ENCODE results near the gene ABHD13.
"Not testable (repeated sequence)": the region's sequence is repeated elsewhere in the genome, so short reads cannot be mapped to it uniquely, and the experiment has no call there.

ABHD13 gene

DNA sequence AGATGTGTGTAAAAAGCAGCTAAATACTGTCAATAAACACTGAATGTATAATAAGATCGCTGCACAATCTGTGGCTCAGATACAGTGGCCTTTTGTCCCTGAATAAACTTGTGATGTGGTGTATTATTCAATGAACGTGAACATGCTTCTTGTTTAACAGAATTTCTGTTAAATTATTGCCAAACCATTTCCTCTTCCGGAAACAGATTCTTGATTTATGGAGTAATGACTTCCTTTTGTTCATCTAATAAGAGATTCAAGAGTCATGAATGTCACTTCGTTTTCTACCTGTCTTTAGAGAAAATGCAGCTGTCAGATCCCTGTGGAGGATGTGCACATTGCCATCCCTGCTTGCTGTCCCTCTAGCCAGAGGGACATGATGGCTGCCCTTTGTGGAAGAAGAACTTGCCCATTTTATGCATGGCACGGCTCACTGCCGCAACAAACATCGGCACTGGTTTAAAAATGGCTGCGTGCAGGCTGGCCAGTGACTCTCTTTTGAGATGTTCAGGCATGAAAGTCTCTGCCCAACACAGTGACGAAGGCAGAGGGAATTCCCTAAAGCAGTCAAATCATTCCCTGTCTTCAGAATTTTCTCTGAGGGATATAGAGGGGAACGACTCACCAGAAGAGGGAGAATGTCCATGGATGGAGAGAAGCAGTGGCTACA lies 48.3 kb downstream of the ABHD13 start:
- no peak for TF ChIP-seq ZFX (IDR thresholded peaks at IDR 0.05; ENCODE audit: borderline replicate concordance)
- TF ChIP-seq, protein P1, sequence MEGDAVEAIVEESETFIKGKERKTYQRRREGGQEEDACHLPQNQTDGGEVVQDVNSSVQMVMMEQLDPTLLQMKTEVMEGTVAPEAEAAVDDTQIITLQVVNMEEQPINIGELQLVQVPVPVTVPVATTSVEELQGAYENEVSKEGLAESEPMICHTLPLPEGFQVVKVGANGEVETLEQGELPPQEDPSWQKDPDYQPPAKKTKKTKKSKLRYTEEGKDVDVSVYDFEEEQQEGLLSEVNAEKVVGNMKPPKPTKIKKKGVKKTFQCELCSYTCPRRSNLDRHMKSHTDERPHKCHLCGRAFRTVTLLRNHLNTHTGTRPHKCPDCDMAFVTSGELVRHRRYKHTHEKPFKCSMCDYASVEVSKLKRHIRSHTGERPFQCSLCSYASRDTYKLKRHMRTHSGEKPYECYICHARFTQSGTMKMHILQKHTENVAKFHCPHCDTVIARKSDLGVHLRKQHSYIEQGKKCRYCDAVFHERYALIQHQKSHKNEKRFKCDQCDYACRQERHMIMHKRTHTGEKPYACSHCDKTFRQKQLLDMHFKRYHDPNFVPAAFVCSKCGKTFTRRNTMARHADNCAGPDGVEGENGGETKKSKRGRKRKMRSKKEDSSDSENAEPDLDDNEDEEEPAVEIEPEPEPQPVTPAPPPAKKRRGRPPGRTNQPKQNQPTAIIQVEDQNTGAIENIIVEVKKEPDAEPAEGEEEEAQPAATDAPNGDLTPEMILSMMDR (IDR thresholded peaks at IDR 0.05): no peak
- H3K27ac ChIP-seq: no peak overlapping the region

DNA sequence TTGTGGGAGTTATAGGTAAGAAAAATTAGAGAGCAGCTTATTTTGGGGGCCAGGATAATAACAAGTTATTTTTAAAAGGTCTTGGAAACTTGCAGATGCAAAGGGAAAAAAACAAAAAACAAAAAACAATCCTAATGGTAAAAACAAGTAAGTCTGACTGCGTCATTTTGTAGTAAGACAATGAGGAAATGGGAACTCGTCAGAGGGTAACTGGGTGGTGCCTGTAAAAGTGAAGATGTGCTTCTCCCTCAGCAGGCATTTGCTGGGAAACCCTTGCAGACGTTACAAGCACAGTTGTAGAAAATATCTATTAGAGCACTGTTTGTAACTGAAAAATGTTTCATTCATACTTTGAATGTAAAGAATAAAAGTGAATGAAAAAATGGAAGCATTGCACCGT lies 49.2 kb downstream of the ABHD13 start:
- TF ChIP-seq ZFX (IDR thresholded peaks at IDR 0.05; ENCODE audit: borderline replicate concordance): no peak
- TF ChIP-seq, protein P1 (IDR thresholded peaks at IDR 0.05): no peak
- H3K27ac ChIP-seq: no peak overlapping the region

DNA sequence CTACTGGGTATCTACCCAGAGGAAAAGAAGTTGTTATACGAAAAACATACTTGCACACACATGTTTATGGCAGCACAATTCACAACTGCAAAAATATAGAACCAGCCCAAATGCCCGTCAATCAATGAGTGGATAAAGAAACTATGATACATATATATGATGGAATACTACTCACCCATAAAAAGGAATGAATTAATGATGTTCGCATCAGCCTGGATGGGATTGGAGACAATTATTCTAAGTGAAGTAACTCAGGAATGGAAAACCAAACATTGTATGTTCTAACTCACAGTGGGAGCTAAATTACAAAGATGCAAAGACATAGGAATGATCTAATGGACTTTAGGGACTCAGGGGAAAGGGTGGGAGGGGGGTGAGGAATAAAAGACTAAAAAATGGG lies 49.7 kb downstream of the ABHD13 start:
- H3K27ac ChIP-seq: not testable (repeated sequence)

DNA sequence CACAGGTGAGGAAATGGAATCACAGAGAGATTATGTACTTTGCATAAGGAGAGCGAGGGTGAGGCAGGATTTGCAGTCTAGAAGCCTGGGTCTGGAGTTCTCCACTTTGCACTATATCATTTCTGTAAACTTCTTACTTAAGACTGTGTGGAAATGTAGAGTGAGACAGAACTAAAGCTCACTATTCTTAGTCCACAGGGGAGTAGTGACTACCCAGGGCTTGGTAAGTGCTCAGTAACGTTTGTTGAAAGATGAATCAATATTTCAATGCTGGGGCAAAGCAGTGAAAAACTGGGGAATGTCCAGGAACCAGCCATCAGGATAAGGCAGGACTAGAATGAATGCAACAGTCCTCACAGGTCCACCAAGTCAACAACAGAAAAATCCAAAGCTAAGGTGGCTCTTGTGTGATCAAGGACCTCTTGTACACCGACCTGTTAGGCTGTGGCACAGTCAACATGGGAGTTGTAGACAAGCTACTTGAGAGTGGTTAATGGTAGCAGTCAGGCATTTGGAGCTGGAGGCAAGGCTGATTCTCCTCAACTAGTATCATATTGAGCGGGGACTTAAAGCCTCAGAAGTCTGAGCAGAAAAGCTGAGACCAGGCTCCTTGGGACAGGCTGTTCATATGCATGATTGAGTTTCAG lies 50.4 kb downstream of the ABHD13 start:
- no peak overlapping the region for H3K27ac ChIP-seq
- TF ChIP-seq, protein P1 (IDR thresholded peaks at IDR 0.05): no peak
- no peak for TF ChIP-seq ZFX (IDR thresholded peaks at IDR 0.05; ENCODE audit: borderline replicate concordance)

DNA sequence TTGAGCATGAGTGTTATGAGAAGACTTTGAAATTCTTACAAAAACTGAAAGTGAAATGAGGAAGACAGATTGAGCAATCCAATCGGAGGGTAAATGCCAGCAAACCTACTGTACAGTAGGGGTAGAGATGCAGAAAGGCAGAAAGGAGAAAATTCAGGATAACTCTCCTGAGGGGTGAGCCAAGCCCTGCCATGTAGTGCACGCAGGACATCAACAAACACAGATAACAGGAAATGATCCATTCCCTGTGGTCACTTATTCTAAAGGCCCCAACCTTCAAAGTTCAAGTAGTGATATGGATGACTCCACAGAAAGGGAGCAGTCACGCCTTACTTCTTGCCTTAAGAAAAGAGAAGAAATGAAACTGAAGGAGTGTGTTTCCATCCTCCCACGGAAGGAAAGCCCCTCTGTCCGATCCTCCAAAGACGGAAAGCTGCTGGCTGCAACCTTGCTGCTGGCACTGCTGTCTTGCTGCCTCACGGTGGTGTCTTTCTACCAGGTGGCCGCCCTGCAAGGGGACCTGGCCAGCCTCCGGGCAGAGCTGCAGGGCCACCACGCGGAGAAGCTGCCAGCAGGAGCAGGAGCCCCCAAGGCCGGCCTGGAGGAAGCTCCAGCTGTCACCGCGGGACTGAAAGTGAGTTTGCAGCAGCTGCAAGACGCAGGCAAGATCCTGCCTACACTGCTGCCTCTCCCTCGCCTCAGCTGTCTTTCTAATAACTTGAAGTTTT lies 51.6 kb downstream of the ABHD13 start, which contains the start of gene TNFSF13B:
TNFSF13B (plus strand) TSS at position 118 of the 728 bp plus-strand sequence; CDS start at position 296, 178 bp downstream.
- TF ChIP-seq, protein P1 (IDR thresholded peaks at IDR 0.05): no peak
- TF ChIP-seq ZFX (IDR thresholded peaks at IDR 0.05; ENCODE audit: borderline replicate concordance): no peak
- H3K27ac ChIP-seq: no peak within 1 kb of the TSS

DNA sequence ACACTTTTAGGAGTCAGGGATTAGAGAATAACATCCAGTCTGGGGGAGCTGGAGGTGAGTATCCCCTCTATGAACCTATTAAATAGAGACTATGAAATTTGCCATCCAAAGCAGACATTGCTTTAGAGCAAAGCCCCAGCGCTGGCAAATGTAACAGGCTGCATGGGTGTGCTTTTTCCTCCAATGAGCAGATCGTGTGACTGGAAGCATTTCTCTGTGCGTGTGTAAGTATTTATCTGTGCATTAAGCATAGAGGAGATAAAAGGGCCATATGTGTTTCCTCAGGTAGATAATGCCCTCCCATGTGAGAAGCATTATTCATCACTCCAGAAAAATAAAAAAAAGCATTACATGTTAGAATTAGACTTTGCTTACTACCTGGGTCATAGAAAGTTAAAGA lies 52.2 kb downstream of the ABHD13 start:
- no peak overlapping the region for H3K27ac ChIP-seq
- no peak for TF ChIP-seq ZFX (IDR thresholded peaks at IDR 0.05; ENCODE audit: borderline replicate concordance)
- TF ChIP-seq, protein P1 (IDR thresholded peaks at IDR 0.05): no peak

DNA sequence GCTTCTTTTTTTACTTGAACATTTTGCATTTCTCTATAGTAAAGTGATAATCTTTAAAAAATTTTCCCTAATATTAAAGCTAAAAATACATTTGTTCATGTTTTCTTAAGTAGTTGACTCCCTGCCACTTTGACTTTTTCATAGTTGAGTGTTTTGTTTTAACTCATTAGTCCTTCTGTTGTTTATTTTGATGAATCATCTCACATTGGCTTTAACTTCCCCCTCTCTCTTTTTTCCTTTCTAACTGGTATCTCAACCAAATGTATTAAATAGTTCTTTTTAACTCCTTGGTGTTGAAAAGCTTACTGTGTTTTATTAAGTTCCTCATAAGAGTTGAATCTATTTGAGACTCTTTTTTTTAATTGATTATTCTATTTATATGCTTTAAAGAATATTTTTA lies 54.1 kb downstream of the ABHD13 start:
- TF ChIP-seq, protein P1 (IDR thresholded peaks at IDR 0.05): no peak
- TF ChIP-seq ZFX (IDR thresholded peaks at IDR 0.05; ENCODE audit: borderline replicate concordance): no peak
- H3K27ac ChIP-seq: no peak overlapping the region
